DND-41 (cell line): ENCODE results near the gene NPR3.

Experiments
- ATAC-seq: fragments of 200-7000 bp; cut with Tn5 transposase; 3 replicates; pipeline ENCODE4 v1.9.1; 2021; ENCODE audit warnings: low read depth; ENCODE audit not compliant: insufficient read depth
- DNase-seq: peaks from one replicate; pipeline ENCODE4 v3.0.0-alpha.2; 2020
- H2AFZ ChIP-seq: 2 replicates; pipeline ENCODE4 v1.6.0; 2012; ENCODE audit warnings: low read depth, low read length
- H3K27ac ChIP-seq: 2 replicates; pipeline ENCODE4 v1.5.1; 2012; ENCODE audit warnings: low read length, inconsistent platforms
- H3K27me3 ChIP-seq: fragments of 200-600 bp; sonication (generic); 2 replicates; pipeline ENCODE4 v1.6.0; 2012; ENCODE audit warnings: low read length, mild to moderate bottlenecking, inconsistent platforms; ENCODE audit not compliant: insufficient read depth, poor library complexity
- H3K36me3 ChIP-seq: 2 replicates; pipeline ENCODE4 v1.5.1; 2012; ENCODE audit warnings: low read length, inconsistent platforms; ENCODE audit not compliant: insufficient read depth
- H3K4me1 ChIP-seq: 2 replicates; pipeline ENCODE4 v1.5.1; 2012; ENCODE audit warnings: mild to moderate bottlenecking, low read length; ENCODE audit not compliant: insufficient read depth
- H3K4me2 ChIP-seq: 2 replicates; pipeline ENCODE4 v1.6.0; 2012; ENCODE audit warnings: mild to moderate bottlenecking, moderate library complexity, low read length, inconsistent platforms; ENCODE audit not compliant: insufficient read depth
- H3K4me3 ChIP-seq, 2 experiments: fragments of 200-600 bp in 1 of 2; shearing (Covaris generic) in 1 of 2; 2 replicates each; pipeline ENCODE4 v1.5.1; 2012 to 2016; ENCODE audit warnings: inconsistent platforms in 2 of 2, low read length in 2 of 2, mild to moderate bottlenecking in 2 of 2, low read depth in 1 of 2, moderate library complexity in 1 of 2
- H3K79me2 ChIP-seq: 2 replicates; pipeline ENCODE4 v1.6.0; 2012; ENCODE audit warnings: low read length, inconsistent platforms; ENCODE audit not compliant: insufficient read depth
- H3K9ac ChIP-seq: 2 replicates; pipeline ENCODE4 v1.6.0; 2012; ENCODE audit warnings: low read depth, mild to moderate bottlenecking, inconsistent platforms, low read length, moderate library complexity
- H3K9me3 ChIP-seq: 2 replicates; pipeline ENCODE4 v1.5.1; 2012; ENCODE audit warnings: low read length, moderate library complexity, mild to moderate bottlenecking, inconsistent platforms; ENCODE audit not compliant: insufficient read depth, severe bottlenecking
- H4K20me1 ChIP-seq: 2 replicates; pipeline ENCODE4 v1.6.0; 2012; ENCODE audit warnings: low read length; ENCODE audit not compliant: insufficient read depth
- CTCF ChIP-seq: IDR thresholded peaks from 2 replicates; pipeline ENCODE4 v1.5.1; 2012; ENCODE audit warnings: borderline replicate concordance, low read length, moderate library complexity, mild to moderate bottlenecking; ENCODE audit not compliant: poor library complexity, severe bottlenecking; ENCODE audit errors: extremely low read depth
- EZH2 ChIP-seq: IDR thresholded peaks from 3 replicates; pipeline ENCODE4 v1.6.1; 2012; ENCODE audit warnings: borderline replicate concordance, low read depth, mild to moderate bottlenecking, moderate library complexity, low read length, inconsistent platforms; ENCODE audit not compliant: severe bottlenecking

Gene NPR3

GRCh38 chr5:32711681-32712480 lies 760 bp downstream of the NPR3 start:
- no peaks in the 10 kb centered on the region for H3K36me3 ChIP-seq
- no peak overlapping the region for H3K9ac ChIP-seq
- ATAC-seq, result no peak
- no peaks in the 10 kb centered on the region for H3K4me1 ChIP-seq
- no peaks in the 10 kb centered on the region for H3K79me2 ChIP-seq
- no peak overlapping the region for H2AFZ ChIP-seq
- no peak overlapping the region for H3K27ac ChIP-seq
- peaks cover 4% of the 10 kb centered on the region for H3K9me3 ChIP-seq
- H4K20me1 ChIP-seq, result no peaks in the 10 kb centered on the region
- no peaks in the 10 kb centered on the region for H3K27me3 ChIP-seq
- no peak overlapping the region for H3K4me2 ChIP-seq
- TF ChIP-seq EZH2, result no peak
- TF ChIP-seq CTCF, result no peak
- DNase-seq, result no peak
- H3K4me3 ChIP-seq, result no peak overlapping the region

- Histone ChIP-seq H3K27ac (no peak overlapping the region), H3K4me2 (no peak overlapping the region), H3K36me3 (no peaks in the 10 kb centered on the region), H4K20me1 (no peaks in the 10 kb centered on the region), H3K9me3 (peaks cover 4% of the 10 kb centered on the region), H3K4me1 (no peaks in the 10 kb centered on the region), H2AFZ (no peak overlapping the region), H3K27me3 (no peaks in the 10 kb centered on the region), H3K4me3 (no peak overlapping the region), H3K79me2 (no peaks in the 10 kb centered on the region), H3K9ac (no peak overlapping the region)
- TF ChIP-seq EZH2, result no peak
- no peak for TF ChIP-seq CTCF
- no peak for ATAC-seq
- no peak for DNase-seq
These were observed 1.6 kb downstream of the NPR3 start for GRCh38 chr5:32712481-32713360.

GRCh38 chr5:32713361-32713769 lies 2.2 kb downstream of the NPR3 start:
- ATAC-seq, result no peak
- TF ChIP-seq CTCF (no peak), EZH2 (no peak)
- H3K27me3 ChIP-seq, result no peaks in the 10 kb centered on the region
- H2AFZ ChIP-seq, result no peak overlapping the region
- H3K9me3 ChIP-seq, result peaks cover 4% of the 10 kb centered on the region
- DNase-seq, result no peak
- H3K4me1 ChIP-seq, result no peaks in the 10 kb centered on the region
- no peak overlapping the region for H3K9ac ChIP-seq
- H3K4me3 ChIP-seq, result no peak overlapping the region
- H3K4me2 ChIP-seq, result no peak overlapping the region
- H3K79me2 ChIP-seq, result no peaks in the 10 kb centered on the region
- no peak overlapping the region for H3K27ac ChIP-seq
- no peaks in the 10 kb centered on the region for H4K20me1 ChIP-seq
- H3K36me3 ChIP-seq, result no peaks in the 10 kb centered on the region
